ENCODE measurements around the gene MCOLN3.

GRCh38 chr1:85093644-85094043 is 45.3 kb upstream of the MCOLN3 start:
- TF ChIP-seq CTCF (IDR thresholded peaks at IDR 0.05 in 8 of 11, conservative IDR thresholded peaks at IDR 0.05 in 3 of 11) (no peak), POLR2AphosphoS5 (IDR thresholded peaks at IDR 0.05) (no peak)

All from spleen (tissue), 7 donors.